Measurements from ENCODE around the gene ATP10A.

DNA sequence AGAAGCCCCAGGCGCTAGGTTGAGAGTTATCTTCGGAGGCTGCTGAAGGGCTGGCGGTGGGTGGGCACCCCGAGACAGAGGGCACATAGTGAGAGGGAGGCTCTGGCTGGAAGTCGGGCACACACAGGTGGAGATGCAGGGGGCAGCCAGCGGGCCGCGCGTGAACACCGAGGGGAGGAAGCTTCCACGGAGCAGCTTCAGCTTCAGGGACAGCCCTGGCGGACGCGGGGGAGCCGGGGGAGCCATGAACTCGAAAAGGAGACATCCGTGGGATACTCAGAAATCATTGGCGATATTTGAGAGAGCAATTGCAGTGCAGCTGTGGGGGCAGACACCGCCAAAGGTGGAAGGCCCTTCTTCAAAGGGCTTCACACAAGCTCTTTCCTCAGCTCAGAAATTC is 204.6 kb downstream of the ATP10A start:
- TF ChIP-seq, protein P1, sequence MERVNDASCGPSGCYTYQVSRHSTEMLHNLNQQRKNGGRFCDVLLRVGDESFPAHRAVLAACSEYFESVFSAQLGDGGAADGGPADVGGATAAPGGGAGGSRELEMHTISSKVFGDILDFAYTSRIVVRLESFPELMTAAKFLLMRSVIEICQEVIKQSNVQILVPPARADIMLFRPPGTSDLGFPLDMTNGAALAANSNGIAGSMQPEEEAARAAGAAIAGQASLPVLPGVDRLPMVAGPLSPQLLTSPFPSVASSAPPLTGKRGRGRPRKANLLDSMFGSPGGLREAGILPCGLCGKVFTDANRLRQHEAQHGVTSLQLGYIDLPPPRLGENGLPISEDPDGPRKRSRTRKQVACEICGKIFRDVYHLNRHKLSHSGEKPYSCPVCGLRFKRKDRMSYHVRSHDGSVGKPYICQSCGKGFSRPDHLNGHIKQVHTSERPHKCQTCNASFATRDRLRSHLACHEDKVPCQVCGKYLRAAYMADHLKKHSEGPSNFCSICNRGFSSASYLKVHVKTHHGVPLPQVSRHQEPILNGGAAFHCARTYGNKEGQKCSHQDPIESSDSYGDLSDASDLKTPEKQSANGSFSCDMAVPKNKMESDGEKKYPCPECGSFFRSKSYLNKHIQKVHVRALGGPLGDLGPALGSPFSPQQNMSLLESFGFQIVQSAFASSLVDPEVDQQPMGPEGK (CRISPR knock-in tag; IDR thresholded peaks at IDR 0.05; ENCODE audit: borderline replicate concordance): no peak
- no peak for TF ChIP-seq ZNF565 (CRISPR knock-in tag; conservative IDR thresholded peaks at IDR 0.05; ENCODE audit: low read depth)
- TF ChIP-seq ZC3H10 (CRISPR knock-in tag; IDR thresholded peaks at IDR 0.05): no peak
